Panc1 (cell line): Measurements from ENCODE around the gene SHISA8. TPM values are rescaled to one million over a fixed set of nuclear protein-coding genes. Genes with fewer than 3 reads are reported as not detected.

Experiments used
- ATAC-seq: fragments of 200-7000 bp; cut with Tn5 transposase; 2 replicates; pipeline ENCODE4 v1.9.1; 2020; ENCODE audit warnings: mild to moderate bottlenecking, moderate library complexity
- BruUV-seq: library from RNA; stranded (reverse); fragments of 400-500 nt; replicated peaks from 2 replicates; lab custom pipeline; 2021; lab: Mats Ljungman, UMichigan
- CTCF ChIA-PET: fragments of 300-600 bp; sonication (Branson Sonifier 250); formaldehyde crosslinking; loops from one replicate; lab custom pipeline; 2022; ENCODE audit warnings: antibody characterized with exemption; lab: Charles Lee
- POLR2A ChIA-PET: fragments of 300-600 bp; sonication (Branson Sonifier 250); formaldehyde crosslinking; loops from one replicate; lab custom pipeline; 2022; ENCODE audit warnings: antibody characterized with exemption; lab: Charles Lee
- DNase-seq: peaks from one replicate; pipeline ENCODE4 v3.0.0-alpha.2; 2010; ENCODE audit warnings: low read depth, low spot score
- H3K27ac ChIP-seq: 2 replicates; pipeline ENCODE4 v1.5.1; 2011; ENCODE audit warnings: mild to moderate bottlenecking, low read length, inconsistent platforms
- H3K27me3 ChIP-seq: fragments of 200-500 bp; sonication (Bioruptor generic); 2 replicates; pipeline ENCODE4 v1.6.0; 2014; ENCODE audit warnings: low read length, inconsistent platforms; ENCODE audit not compliant: control insufficient read depth, insufficient read depth
- H3K36me3 ChIP-seq: fragments of 200-500 bp; sonication (Bioruptor generic); 2 replicates; pipeline ENCODE4 v1.5.1; 2014; ENCODE audit warnings: inconsistent platforms, mild to moderate bottlenecking, low read length, moderate library complexity; ENCODE audit not compliant: control insufficient read depth, insufficient read depth
- H3K4me1 ChIP-seq: 2 replicates; pipeline ENCODE4 v1.5.1; 2011; ENCODE audit warnings: inconsistent platforms, mild to moderate bottlenecking, low read length, moderate library complexity; ENCODE audit not compliant: control insufficient read depth, insufficient read depth
- H3K4me3 ChIP-seq, 2 experiments: 2 replicates each; pipeline ENCODE4 v1.5.1; 2011 to 2012; ENCODE audit warnings: low read depth in 2 of 2, low read length in 2 of 2, mild to moderate bottlenecking in 2 of 2, inconsistent platforms in 1 of 2, moderate library complexity in 1 of 2
- H3K9me3 ChIP-seq: fragments of 200-500 bp; sonication (Bioruptor generic); 2 replicates; pipeline ENCODE4 v1.5.1; 2014; ENCODE audit warnings: low read depth, mild to moderate bottlenecking, inconsistent platforms, low read length, moderate library complexity; ENCODE audit not compliant: control insufficient read depth, insufficient read depth
- CTCF ChIP-seq: fragments of 450-650 bp; IDR thresholded peaks from 2 replicates; pipeline ENCODE4 v1.5.1; 2017; ENCODE audit warnings: mild to moderate bottlenecking
- POLR2AphosphoS5 ChIP-seq: IDR thresholded peaks from 2 replicates; pipeline ENCODE4 v1.6.1; 2012; ENCODE audit warnings: mild to moderate bottlenecking, low read depth, low read length, moderate library complexity
- REST ChIP-seq, 2 experiments: IDR thresholded peaks; 2 replicates each; pipeline ENCODE4 v1.6.1; 2011 to 2012; ENCODE audit warnings: low read depth in 2 of 2, control low read depth in 1 of 2, low read length in 1 of 2, mild to moderate bottlenecking in 1 of 2, moderate library complexity in 1 of 2; ENCODE audit not compliant: insufficient read depth in 1 of 2
- SIN3A ChIP-seq: IDR thresholded peaks from 2 replicates; pipeline ENCODE4 v1.6.1; 2012; ENCODE audit warnings: low read depth, mild to moderate bottlenecking, low read length, moderate library complexity, borderline replicate concordance; ENCODE audit not compliant: insufficient read depth
- TCF7L2 ChIP-seq: IDR thresholded peaks from 2 replicates; pipeline ENCODE4 v1.6.1; 2011; ENCODE audit warnings: mild to moderate bottlenecking, low read depth, low read length, inconsistent platforms
- in situ Hi-C: cut with HindIII; loops from 2 replicates; pipeline ENCODE4 v1.10.0; 2016; ENCODE audit warnings: low sequenced_read_pairs, low pct_unique_long_range_greater_than_20kb
- intact Hi-C: fragments of 100-400 bp; cut with micrococcal nuclease; formaldehyde crosslinking; loops from one replicate; pipeline ENCODE4 v1.10.0; 2022; ENCODE audit not compliant: unreplicated experiment
- total RNA-seq: library from RNA; stranded (reverse); gene quantifications from one replicate; pipeline ENCODE4 v1.2.1, GENCODE V29; 2021; ENCODE audit not compliant: unreplicated experiment

Gene SHISA8
- total RNA-seq, 1 experiment from 2014 or later = 0.62 TPM

- H3K36me3 ChIP-seq = no peaks in the 10 kb centered on the region
- DNase-seq (no peak), ATAC-seq (no peak)
- no TSS peak for BruUV-seq
- no peaks in the 10 kb centered on the region for H3K27me3 ChIP-seq
- no peaks in the 10 kb centered on the region for H3K9me3 ChIP-seq
- CTCF ChIA-PET = no interaction called here
- H3K27ac ChIP-seq = no peak overlapping the region
- no peaks in the 10 kb centered on the region; the same call in 1 of the 2 replicates for H3K4me1 ChIP-seq
- intact Hi-C loops = no loop called here
- H3K4me3 ChIP-seq = no peak overlapping the region
- TF ChIP-seq TCF7L2 (no peak), POLR2AphosphoS5 (no peak), REST (IDR thresholded peaks at IDR 0.05; ENCODE audit: insufficient read depth in 1 of 2, low read depth in 2 of 2, low read length in 1 of 2) (no peak), CTCF (no peak), SIN3A (no peak)
- POLR2A ChIA-PET = no interaction called here
- in situ Hi-C loops = no loop called here
Observed at GRCh38 chr22:41912338-41913039, 2.4 kb downstream of the SHISA8 start.

- intact Hi-C loops (no loop called here), in situ Hi-C loops (no loop called here)
- no peak for TF ChIP-seq POLR2AphosphoS5
- TF ChIP-seq CTCF = no peak
- H3K4me1 ChIP-seq = no peaks in the 10 kb centered on the region; the same call in 1 of the 2 replicates
- no peaks in the 10 kb centered on the region for H3K27me3 ChIP-seq
- no peaks in the 10 kb centered on the region for H3K36me3 ChIP-seq
- no peak overlapping the region for H3K27ac ChIP-seq
- no peak for ATAC-seq
- ChIA-PET CTCF (no interaction called here), POLR2A (no interaction called here)
- H3K9me3 ChIP-seq = no peaks in the 10 kb centered on the region
- DNase-seq = no peak
- BruUV-seq = no TSS peak
- no peak overlapping the region for H3K4me3 ChIP-seq
Observed at GRCh38 chr22:41911001-41911611, 3.8 kb downstream of the SHISA8 start.
